ENCODE results near the gene ACSF3.

DNA sequence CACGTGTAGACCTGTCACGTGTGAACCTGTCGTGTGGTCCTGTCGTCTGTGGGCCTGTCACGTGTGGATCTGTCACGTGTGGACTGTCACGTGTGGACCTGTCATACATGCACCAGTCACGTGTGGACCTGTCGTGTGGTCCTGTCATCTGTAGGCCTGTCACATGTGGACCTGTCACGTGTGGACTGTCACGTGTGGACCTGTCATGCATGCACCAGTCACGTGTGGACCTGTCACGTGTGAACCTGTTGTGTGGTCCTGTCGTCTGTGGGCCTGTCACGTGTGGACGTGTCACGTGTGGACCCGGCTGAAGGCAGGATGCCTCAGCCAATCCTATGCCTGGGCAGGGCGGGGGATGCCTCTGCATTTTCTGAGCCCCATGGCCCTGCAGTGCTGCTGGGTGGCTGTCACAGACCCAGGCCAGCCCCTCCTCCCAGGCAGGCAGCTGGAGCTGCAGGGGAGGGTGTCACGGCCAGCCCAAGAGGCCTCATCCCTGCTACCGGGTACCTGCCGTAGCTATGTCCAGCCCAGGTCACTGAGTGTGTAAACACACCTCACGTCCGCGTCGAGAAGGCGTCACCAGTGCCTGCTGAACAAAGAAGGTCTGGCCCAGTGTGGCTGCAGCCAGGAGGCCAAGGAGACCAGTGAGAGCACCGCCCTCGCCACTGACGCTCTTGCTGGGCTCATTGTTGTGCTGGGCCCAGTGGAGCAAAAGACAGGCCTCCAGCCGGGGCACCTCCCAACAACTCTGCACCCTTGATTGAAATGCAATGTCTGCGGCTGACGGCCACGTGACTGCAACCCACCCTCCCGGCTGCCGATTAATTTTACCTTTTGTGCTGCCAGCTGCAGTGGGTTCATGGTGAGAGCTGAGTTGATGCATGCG is 18.6 kb upstream of the ACSF3 start:
- TF ChIP-seq, protein P1, sequence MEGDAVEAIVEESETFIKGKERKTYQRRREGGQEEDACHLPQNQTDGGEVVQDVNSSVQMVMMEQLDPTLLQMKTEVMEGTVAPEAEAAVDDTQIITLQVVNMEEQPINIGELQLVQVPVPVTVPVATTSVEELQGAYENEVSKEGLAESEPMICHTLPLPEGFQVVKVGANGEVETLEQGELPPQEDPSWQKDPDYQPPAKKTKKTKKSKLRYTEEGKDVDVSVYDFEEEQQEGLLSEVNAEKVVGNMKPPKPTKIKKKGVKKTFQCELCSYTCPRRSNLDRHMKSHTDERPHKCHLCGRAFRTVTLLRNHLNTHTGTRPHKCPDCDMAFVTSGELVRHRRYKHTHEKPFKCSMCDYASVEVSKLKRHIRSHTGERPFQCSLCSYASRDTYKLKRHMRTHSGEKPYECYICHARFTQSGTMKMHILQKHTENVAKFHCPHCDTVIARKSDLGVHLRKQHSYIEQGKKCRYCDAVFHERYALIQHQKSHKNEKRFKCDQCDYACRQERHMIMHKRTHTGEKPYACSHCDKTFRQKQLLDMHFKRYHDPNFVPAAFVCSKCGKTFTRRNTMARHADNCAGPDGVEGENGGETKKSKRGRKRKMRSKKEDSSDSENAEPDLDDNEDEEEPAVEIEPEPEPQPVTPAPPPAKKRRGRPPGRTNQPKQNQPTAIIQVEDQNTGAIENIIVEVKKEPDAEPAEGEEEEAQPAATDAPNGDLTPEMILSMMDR (IDR thresholded peaks at IDR 0.05): no peak
- TF ChIP-seq POLR2A (IDR thresholded peaks at IDR 0.05): no peak
- TF ChIP-seq POLR2AphosphoS5 (IDR thresholded peaks at IDR 0.05): no peak

Data from upper lobe of left lung (tissue), 4 donors.